H1 (cell line): ENCODE results near the gene MTR. TPM values are rescaled to one million over a fixed set of nuclear protein-coding genes. Genes with fewer than 3 reads are reported as not detected.
A peak's percentile ranks its signal among the peaks of the same experiment; 100 is the strongest.

ENCODE experiments used
- CTCF ChIA-PET: fragments of 300-600 bp; sonication (Branson Sonifier 250); formaldehyde crosslinking; loops from one replicate; lab custom pipeline; 2021; ENCODE audit not compliant: partially characterized antibody; lab: Charles Lee
- POLR2A ChIA-PET: fragments of 300-600 bp; sonication (Branson Sonifier 250); formaldehyde crosslinking; loops from one replicate; lab custom pipeline; 2021; ENCODE audit warnings: inconsistent platforms; ENCODE audit not compliant: partially characterized antibody; lab: Charles Lee
- DNase-seq, 2 experiments: peaks; one replicate each; pipeline versions ENCODE4 v3.0.0 to v3.0.0-alpha.2; 2010 to 2022; ENCODE audit warnings: low spot score in 2 of 2, low read depth in 1 of 2, mixed read lengths in 1 of 2
- FAIRE-seq: peaks from 2 replicates; lab custom pipeline; 2011; peaks lifted over from hg19 to GRCh38; lab: Jason Lieb, UNC
- H2AFZ ChIP-seq: 2 replicates; pipeline ENCODE4 v1.8.1; 2012; ENCODE audit warnings: low read length, inconsistent platforms
- H2AK5ac ChIP-seq: 2 replicates; pipeline ENCODE4 v1.6.1; 2013; ENCODE audit warnings: low read depth, low read length
- H2BK120ac ChIP-seq: replicated peaks from 2 replicates; pipeline ENCODE3; 2013; ENCODE audit warnings: low read depth, low read length, inconsistent platforms
- H2BK12ac ChIP-seq: 2 replicates; pipeline ENCODE4 v1.6.1; 2013; ENCODE audit warnings: low read depth, low read length
- H2BK15ac ChIP-seq: 2 replicates; pipeline ENCODE4 v1.6.1; 2013; ENCODE audit warnings: low read length
- H2BK20ac ChIP-seq: 2 replicates; pipeline ENCODE4 v1.6.1; 2013; ENCODE audit warnings: low read length
- H2BK5ac ChIP-seq: 2 replicates; pipeline ENCODE4 v1.6.1; 2013; ENCODE audit warnings: low read depth, low read length
- H3K14ac ChIP-seq: 2 replicates; pipeline ENCODE4 v1.6.1; 2013; ENCODE audit warnings: inconsistent platforms; ENCODE audit not compliant: insufficient read length
- H3K18ac ChIP-seq: 2 replicates; pipeline ENCODE4 v1.6.1; 2013; ENCODE audit warnings: low read length; ENCODE audit errors: extremely low read depth
- H3K23ac ChIP-seq: 2 replicates; pipeline ENCODE4 v1.6.1; 2013; ENCODE audit warnings: inconsistent platforms; ENCODE audit not compliant: insufficient read length
- H3K23me2 ChIP-seq: 2 replicates; pipeline ENCODE4 v1.6.1; 2013; ENCODE audit warnings: low read depth, low read length
- H3K27ac ChIP-seq: 2 replicates; pipeline ENCODE4 v1.6.1; 2011; ENCODE audit warnings: low read depth, low read length, inconsistent platforms
- H3K27me3 ChIP-seq, 4 experiments: replicated peaks in 1 of 4; 1 replicate in 1 of 4; 2 replicates in 3 of 4; pipeline versions ENCODE4 v1.6.1 to v1.8.1; 2011 to 2013; ENCODE audit warnings: low read length in 3 of 4, mild to moderate bottlenecking in 3 of 4, inconsistent platforms in 2 of 4, mixed read lengths in 2 of 4, moderate library complexity in 1 of 4; ENCODE audit not compliant: control insufficient read depth in 3 of 4, insufficient read depth in 3 of 4; ENCODE audit errors: extremely low read depth in 1 of 4
- H3K36me3 ChIP-seq, 4 experiments: 2 replicates each; pipeline versions ENCODE4 v1.6.1 to v1.8.1; 2011 to 2013; ENCODE audit warnings: mild to moderate bottlenecking in 4 of 4, low read length in 3 of 4, moderate library complexity in 2 of 4, control low read depth in 1 of 4, inconsistent platforms in 1 of 4; ENCODE audit not compliant: insufficient read depth in 4 of 4, control insufficient read depth in 2 of 4
- H3K4ac ChIP-seq: replicated peaks from 2 replicates; pipeline ENCODE3; 2013; ENCODE audit warnings: low read length, low read depth, mixed read lengths, inconsistent platforms; ENCODE audit not compliant: insufficient read length
- H3K4me1 ChIP-seq, 4 experiments: replicated peaks in 1 of 4; 1 replicate in 1 of 4; 2 replicates in 3 of 4; pipeline versions ENCODE4 v1.6.1 to v1.8.1; 2011 to 2013; ENCODE audit warnings: low read length in 3 of 4, inconsistent platforms in 2 of 4, mixed read lengths in 1 of 4; ENCODE audit not compliant: insufficient read depth in 4 of 4, control insufficient read depth in 3 of 4
- H3K4me2 ChIP-seq, 2 experiments: 2 replicates each; pipeline versions ENCODE4 v1.6.1 to v1.8.1; 2011 to 2013; ENCODE audit warnings: low read depth in 2 of 2, low read length in 2 of 2, control low read depth in 1 of 2, inconsistent platforms in 1 of 2, mild to moderate bottlenecking in 1 of 2; ENCODE audit not compliant: insufficient read depth in 1 of 2
- H3K4me3 ChIP-seq, 4 experiments: fragments of 200-600, 300-600 bp in 1 of 4; sonication (generic), shearing (Covaris generic), sonication (Bioruptor Twin) in 1 of 4; 2 replicates each; pipeline versions ENCODE4 v1.5.1 to v1.8.1; 2011 to 2016; ENCODE audit warnings: low read length in 4 of 4, low read depth in 3 of 4, control low read depth in 2 of 4, inconsistent platforms in 2 of 4, mild to moderate bottlenecking in 2 of 4, mixed read lengths in 1 of 4, moderate library complexity in 1 of 4; ENCODE audit not compliant: insufficient read depth in 2 of 4; ENCODE audit errors: extremely low read depth in 1 of 4
- H3K56ac ChIP-seq: replicated peaks from 2 replicates; pipeline ENCODE3; 2013; ENCODE audit warnings: low read depth, mild to moderate bottlenecking, mixed read lengths, low read length, inconsistent platforms; ENCODE audit not compliant: insufficient read length
- H3K79me1 ChIP-seq: 2 replicates; pipeline ENCODE4 v1.6.1; 2013; ENCODE audit warnings: low read depth, low read length, control low read depth
- H3K79me2 ChIP-seq, 2 experiments: 2 replicates each; pipeline versions ENCODE4 v1.6.1 to v1.8.1; 2012 to 2013; ENCODE audit warnings: low read length in 2 of 2, mild to moderate bottlenecking in 2 of 2, inconsistent platforms in 1 of 2; ENCODE audit not compliant: insufficient read depth in 2 of 2, control insufficient read depth in 1 of 2
- H3K9ac ChIP-seq, 4 experiments: replicated peaks in 1 of 4; 1 replicate in 1 of 4; 2 replicates in 3 of 4; pipeline versions ENCODE4 v1.6.1 to v1.8.1; 2011 to 2013; ENCODE audit warnings: low read depth in 3 of 4, low read length in 3 of 4, control low read depth in 2 of 4, mild to moderate bottlenecking in 2 of 4, moderate library complexity in 2 of 4, inconsistent platforms in 1 of 4; ENCODE audit errors: extremely low read depth in 1 of 4
- H3K9me3 ChIP-seq, 2 experiments: 2 replicates each; pipeline versions ENCODE4 v1.6.1 to v1.8.1; 2012 to 2013; ENCODE audit warnings: mild to moderate bottlenecking in 2 of 2, moderate library complexity in 2 of 2, control low read depth in 1 of 2, inconsistent platforms in 1 of 2, low read depth in 1 of 2, low read length in 1 of 2, mixed read lengths in 1 of 2; ENCODE audit not compliant: insufficient read depth in 2 of 2
- H4K20me1 ChIP-seq, 2 experiments: replicated peaks in 1 of 2; 2 replicates each; pipeline versions ENCODE3 to v1.8.1; 2011 to 2013; ENCODE audit warnings: inconsistent platforms in 2 of 2, low read length in 2 of 2, mild to moderate bottlenecking in 1 of 2; ENCODE audit not compliant: insufficient read depth in 2 of 2, control insufficient read depth in 1 of 2
- H4K5ac ChIP-seq: 2 replicates; pipeline ENCODE4 v1.6.1; 2013; ENCODE audit warnings: low read length, low read depth, mixed read lengths, inconsistent platforms; ENCODE audit not compliant: insufficient read length
- H4K8ac ChIP-seq: 2 replicates; pipeline ENCODE4 v1.8.0; 2013; ENCODE audit warnings: mild to moderate bottlenecking, moderate library complexity, low read length, inconsistent platforms; ENCODE audit not compliant: insufficient read depth; ENCODE audit errors: extremely low read depth
- H4K91ac ChIP-seq: replicated peaks from 2 replicates; pipeline ENCODE3; 2013; ENCODE audit warnings: low read length, mixed read lengths, inconsistent platforms; ENCODE audit not compliant: insufficient read length
- BACH1 ChIP-seq: IDR thresholded peaks from 2 replicates; pipeline ENCODE4 v1.6.1; 2012; ENCODE audit warnings: low read length, improper control_type of control experiment
- CREB1 ChIP-seq: IDR thresholded peaks from 2 replicates; pipeline ENCODE4 v1.6.1; 2012; ENCODE audit warnings: inconsistent platforms
- FOSL1 ChIP-seq: IDR thresholded peaks from 2 replicates; pipeline ENCODE4 v1.6.1; 2011; ENCODE audit warnings: mild to moderate bottlenecking, low read depth, low read length, moderate library complexity; ENCODE audit not compliant: insufficient read depth
- GABPA ChIP-seq: IDR thresholded peaks from 2 replicates; pipeline ENCODE4 v1.6.1; 2011; ENCODE audit warnings: mild to moderate bottlenecking, low read length, moderate library complexity, borderline replicate concordance; ENCODE audit not compliant: insufficient read depth
- RBBP5 ChIP-seq: IDR thresholded peaks from 2 replicates; pipeline ENCODE4 v1.7.1; 2012; ENCODE audit warnings: low read depth, mild to moderate bottlenecking, inconsistent platforms, low read length, moderate library complexity, borderline replicate concordance
- RNF2 ChIP-seq: fragments of 200-900, 300-1000 bp; sonication (generic); IDR thresholded peaks from 2 replicates; pipeline ENCODE4 v1.7.1; 2016; ENCODE audit warnings: borderline replicate concordance, low read depth, mild to moderate bottlenecking, antibody characterized with exemption, low read length; ENCODE audit not compliant: poor library complexity, severe bottlenecking; ENCODE audit errors: missing control alignments
- TAF1 ChIP-seq: IDR thresholded peaks from 2 replicates; pipeline ENCODE4 v1.6.1; 2011; ENCODE audit warnings: mild to moderate bottlenecking, low read depth, low read length
- TAF7 ChIP-seq: optimal IDR thresholded peaks from 2 replicates; pipeline ENCODE3; 2011; ENCODE audit warnings: low read depth, mild to moderate bottlenecking, inconsistent platforms, low read length, moderate library complexity, borderline replicate concordance
- WGBS, 2 experiments: shearing (Covaris generic) in 1 of 2; methylation state at CpG; one replicate each; pipeline versions ENCODE4 v1.1.6 to v1.1.7; 2013 to 2015; ENCODE audit warnings: low lambda C conversion rate in 2 of 2, mixed read lengths in 2 of 2, inconsistent platforms in 1 of 2, low coverage in 1 of 2, missing lambda C conversion rate in 1 of 2; ENCODE audit not compliant: insufficient replicate concordance in 2 of 2, insufficient coverage in 1 of 2, insufficient read length in 1 of 2; ENCODE audit errors: extremely low coverage in 1 of 2, missing lambda C conversion rate in 1 of 2; 5-methylcytosine and 5-hydroxymethylcytosine counted together
- long read RNA-seq, 2 experiments: library from RNA in 1 of 2; library from capped mRNA in 1 of 2; stranded (forward); transcript quantifications; one replicate each; pipeline ENCODE4 v2.0.0, GENCODE V29; 2021; ENCODE audit warnings: inconsistent platforms in 1 of 2
- polyA minus RNA-seq, 3 experiments: library from RNA; depleted of rRNA, polyadenylated mRNA; stranded (reverse); fragments of >200 nt; gene quantifications; 1 replicate in 2 of 3; 2 replicates in 1 of 3; pipeline ENCODE4 v1.2.3, GENCODE V29; 2011
- polyA plus RNA-seq, 7 experiments: library from polyadenylated mRNA; depleted of rRNA in 3 of 7; stranded (reverse) in 5 of 7; unstranded in 2 of 7; fragments of >200 nt in 5 of 7; fragments of 200-250 nt in 2 of 7; gene quantifications; 1 replicate in 5 of 7; 2 replicates in 1 of 7; 4 replicates in 1 of 7; pipeline versions ENCODE4 v1.2.1 to v1.2.3, GENCODE V29; 2011 to 2013; ENCODE audit warnings: missing spikeins in 2 of 7, mixed read lengths in 2 of 7
- total RNA-seq: library from RNA; stranded (reverse); fragmentation: NEBNext Ultra II Directional; extraction: Animal tissue kit (Norgen Biotek cat#: 25700); gene quantifications from 2 replicates; pipeline ENCODE4 v1.2.1, GENCODE V29; 2021

Gene MTR
- total RNA-seq (24.2 and 27.4 TPM in 2 replicates), polyA plus RNA-seq (2011; rRNA removed) (4.4 and 4.8 TPM in 2 replicates), polyA minus RNA-seq (2011; rRNA and poly(A)+ RNA removed) (22.7 and 38.4 TPM in 2 replicates)
- 5.7 TPM for polyA plus RNA-seq (2011; cell fraction: cytosol; rRNA removed)
- polyA plus RNA-seq (2011; cell fraction: nucleus; rRNA removed), result 16.4 TPM
- 7.0 to 14.2 TPM (median 9.3 TPM) in 4 replicates for polyA plus RNA-seq (2012, experiment 1 of 2)
- 0.49 TPM for polyA plus RNA-seq (2012, experiment 2 of 2)
- 11.6 TPM for polyA plus RNA-seq (2013, experiment 1 of 2)
- polyA plus RNA-seq (2013, experiment 2 of 2), result 9.6 TPM
- polyA minus RNA-seq (2011; cell fraction: cytosol; rRNA and poly(A)+ RNA removed), result 11.1 TPM
- polyA minus RNA-seq (2011; cell fraction: nucleus; rRNA and poly(A)+ RNA removed), result 33.0 TPM
- long read RNA-seq, experiment 1, partial matches to known transcripts, result 1 of 13 reads
- long read RNA-seq, experiment 1, other reads (novel, unspliced or antisense), result 12 of 13 reads
- long read RNA-seq, experiment 2, partial matches to known transcripts, result 1 of 2 reads
- long read RNA-seq, experiment 2, other reads (novel, unspliced or antisense), result 1 of 2 reads

- 1% methylated on average over 60 of the region's 67 CpGs; no CpG with 5 or more reads in 1 of the 2 experiments for WGBS, 2 experiments
- Histone ChIP-seq H3K27me3 (0 out of 7 replicates have a peak, but pooled peaks cover 0 to 2% (median 0%) of the 10 kb centered on the region in 4 experiments), H3K79me1 (no peaks in the 10 kb centered on the region; the same call in 1 of the 2 replicates), H3K4ac (no peak within 1 kb of the TSS), H3K9me3 (no peaks in the 10 kb centered on the region), H3K4me1 (no peaks in the 10 kb centered on the region; a peak in 1 of 7 replicates), H2BK5ac (peak within 1 kb of the TSS; percentile 60; the same call in 1 of the 2 replicates), H3K23ac (no peak within 1 kb of the TSS), H3K56ac (no peak within 1 kb of the TSS), H4K91ac (no peak within 1 kb of the TSS), H2AFZ (peak within 1 kb of the TSS; percentile 83), H3K14ac (no peak within 1 kb of the TSS), H2BK12ac (peak within 1 kb of the TSS; percentile 9; the same call in 1 of the 2 replicates), H2BK15ac (no peak within 1 kb of the TSS), H3K4me3 (peak within 1 kb of the TSS; percentile 81 to 92 (median 85)), H2BK120ac (no peak within 1 kb of the TSS), H3K27ac (no peak within 1 kb of the TSS), H3K79me2 (peaks cover 0 to 22% of the 10 kb centered on the region in 2 experiments; a peak in 2 of 4 replicates), H4K20me1 (no peaks in the 10 kb centered on the region), H3K9ac (peak within 1 kb of the TSS; percentile 64 to 75 (median 72)), H4K8ac (peak within 1 kb of the TSS; percentile 90; the same call in 1 of the 2 replicates), H4K5ac (peak within 1 kb of the TSS; percentile 24), H2AK5ac (no peak within 1 kb of the TSS), H3K23me2 (peaks cover 14% of the 10 kb centered on the region), H2BK20ac (no peak within 1 kb of the TSS), H3K4me2 (peak within 1 kb of the TSS; percentile 73 to 84), H3K18ac (peak within 1 kb of the TSS; percentile 94), H3K36me3 (no peaks in the 10 kb centered on the region)
- ChIA-PET CTCF (interaction anchor here (1.0 to 1.6 kb wide), 4 partner anchors 27 to 186 kb away, joined by 3 to 6 read pairs (median 4); no protein-coding TSS in a partner anchor), POLR2A (interaction anchor here (0.6 to 2.0 kb wide), 10 partner anchors 8 to 487 kb away, joined by 3 to 12 read pairs (median 4); partner anchors contain the start of gene HEATR1)
- peak; percentile 86 for FAIRE-seq
- peak; percentile 88 to 95 for DNase-seq
- peak; percentile 81 for TF ChIP-seq RBBP5
- peak; percentile 86; the same call in 1 of the 2 replicates for TF ChIP-seq GABPA
- peak; percentile 57 for TF ChIP-seq CREB1
- TF ChIP-seq BACH1, result peak; percentile 81
- peak; percentile 60 for TF ChIP-seq RNF2
- TF ChIP-seq FOSL1, result no peak
- peak; percentile 37 for TF ChIP-seq TAF7
- peak; percentile 92 for TF ChIP-seq TAF1
Measured at GRCh38 chr1:236795035-236795756, at the start of gene MTR. Gene MTR (plus strand): TSS chr1:236795292. CDS start chr1:236795704, 412 bp downstream.
